K562 (cell line): ENCODE results near the gene DNAH17. TPM values are rescaled to one million over a fixed set of nuclear protein-coding genes. Genes with fewer than 3 reads are reported as not detected.

Source experiments
- ATAC-seq: fragments of 200-7000 bp; cut with Tn5 transposase; 3 replicates; pipeline ENCODE4 v1.9.1; 2020; ENCODE audit warnings: moderate library complexity
- BruUV-seq: library from RNA; stranded (reverse); fragments of 400-500 nt; replicated peaks from 2 replicates; lab custom pipeline; 2021; lab: Mats Ljungman, UMichigan
- CTCF ChIA-PET: fragments of 300-600 bp; formaldehyde crosslinking; extraction: SDS; loops from one replicate; lab custom pipeline; 2021; ENCODE audit warnings: low intra/inter-chr PET ratio; lab: Yijun Ruan, JAX
- POLR2A ChIA-PET: fragments of 300-600, 350-650 bp; sonication (Branson Sonifier 250); formaldehyde crosslinking; extraction: SDS; loops from one replicate; lab custom pipeline; 2021; ENCODE audit warnings: antibody characterized with exemption, inconsistent platforms; lab: Yijun Ruan, JAX
- DNase-seq, 4 experiments: peaks; one replicate each; pipeline versions ENCODE4 v3.0.0 to v3.0.0-alpha.2; 2011 to 2018; ENCODE audit warnings: low spot score in 3 of 4, mixed read lengths in 3 of 4; ENCODE audit errors: extremely low read depth in 1 of 4
- FAIRE-seq: peaks from 2 replicates; lab custom pipeline; 2011; peaks lifted over from hg19 to GRCh38; lab: Jason Lieb, UNC
- H2AFZ ChIP-seq: 2 replicates; pipeline ENCODE4 v1.6.0; 2011; ENCODE audit warnings: low read depth, low read length, control low read depth, inconsistent platforms
- H3K27ac ChIP-seq: fragments of 200-600 bp; 3 replicates; pipeline ENCODE4 v1.8.0; 2011; ENCODE audit warnings: low read depth, mild to moderate bottlenecking, control low read depth, inconsistent platforms, low read length, moderate library complexity, mixed read lengths; ENCODE audit errors: extremely low read depth
- H3K27me3 ChIP-seq, 2 experiments: fragments of 300-600 bp in 1 of 2; 2 replicates in 1 of 2; 3 replicates in 1 of 2; pipeline versions ENCODE4 v1.6.0 to v1.8.0; 2011; ENCODE audit warnings: inconsistent platforms in 2 of 2, low read length in 2 of 2, mild to moderate bottlenecking in 1 of 2, mixed read lengths in 1 of 2, moderate library complexity in 1 of 2; ENCODE audit not compliant: control insufficient read depth in 2 of 2, insufficient read depth in 2 of 2
- H3K36me3 ChIP-seq: fragments of 300-600 bp; 3 replicates; pipeline ENCODE4 v1.8.0; 2011; ENCODE audit warnings: mild to moderate bottlenecking, low read length, inconsistent platforms; ENCODE audit not compliant: control insufficient read depth, insufficient read depth
- H3K4me1 ChIP-seq, 2 experiments: fragments of 200-600 bp in 1 of 2; replicated peaks in 1 of 2; 2 replicates in 1 of 2; 3 replicates in 1 of 2; pipeline versions ENCODE4 v1.5.1 to v1.8.0; 2011; ENCODE audit warnings: inconsistent platforms in 2 of 2, low read length in 2 of 2, mild to moderate bottlenecking in 1 of 2, mixed read lengths in 1 of 2, moderate library complexity in 1 of 2; ENCODE audit not compliant: control insufficient read depth in 2 of 2, insufficient read depth in 2 of 2
- H3K4me2 ChIP-seq: 2 replicates; pipeline ENCODE4 v1.6.1; 2011; ENCODE audit warnings: low read length, control low read depth, inconsistent platforms, mixed read lengths; ENCODE audit not compliant: insufficient read depth
- H3K4me3 ChIP-seq: fragments of 200-600 bp; sonication (generic), shearing (Covaris generic); 2 replicates; pipeline ENCODE4 v1.5.1; 2016; ENCODE audit warnings: control low read depth, inconsistent platforms
- H3K79me2 ChIP-seq: fragments of 200-600 bp; 3 replicates; pipeline ENCODE4 v1.8.0; 2011; ENCODE audit warnings: low read length, inconsistent platforms; ENCODE audit not compliant: control insufficient read depth, insufficient read depth
- H3K9ac ChIP-seq, 2 experiments: 2 replicates each; pipeline versions ENCODE4 v1.6.0 to v1.6.1; 2011; ENCODE audit warnings: low read depth in 2 of 2, low read length in 2 of 2, control low read depth in 1 of 2, inconsistent platforms in 1 of 2, mild to moderate bottlenecking in 1 of 2, mixed read lengths in 1 of 2; ENCODE audit not compliant: insufficient read depth in 1 of 2
- H3K9me1 ChIP-seq: one replicate; pipeline ENCODE4 v1.6.0; 2011; ENCODE audit warnings: inconsistent platforms, mild to moderate bottlenecking, low read length, moderate library complexity; ENCODE audit not compliant: control insufficient read depth, insufficient read depth
- H3K9me3 ChIP-seq: replicated peaks from 2 replicates; pipeline ENCODE4 v1.5.1; 2011; ENCODE audit warnings: low read depth, low read length, inconsistent platforms; ENCODE audit not compliant: control insufficient read depth, insufficient read depth
- H4K20me1 ChIP-seq: replicated peaks from 2 replicates; pipeline ENCODE4 v1.6.1; 2011; ENCODE audit warnings: low read length, inconsistent platforms, mixed read lengths; ENCODE audit not compliant: control insufficient read depth, insufficient read depth
- DIDO1 ChIP-seq: fragments of 450-650 bp; IDR thresholded peaks from 2 replicates; pipeline ENCODE4 v1.6.1; 2016; ENCODE audit warnings: low read depth, missing biosample characterization, missing genetic modification characterization
- MECOM ChIP-seq: fragments of 250-450 bp; sonication (Bioruptor Pico); IDR thresholded peaks from 2 replicates; pipeline ENCODE4 v1.8.0; 2022; ENCODE audit warnings: inconsistent platforms
- RB1 ChIP-seq: fragments of 450-650 bp; IDR thresholded peaks from 2 replicates; pipeline ENCODE4 v1.6.1; 2017; ENCODE audit warnings: low read depth, mild to moderate bottlenecking
- WGBS: fragments of 100-300 bp; shearing (Covaris generic); methylation state at CpG from one replicate; pipeline ENCODE4 v1.1.6; 2016; ENCODE audit warnings: low coverage, mixed read lengths; ENCODE audit not compliant: insufficient coverage; ENCODE audit errors: missing lambda C conversion rate; 5-methylcytosine and 5-hydroxymethylcytosine counted together
- in situ Hi-C: fragments of 300-500 bp; cut with MboI; formaldehyde crosslinking; loops from 4 replicates; pipeline ENCODE4 v1.15.0; 2018; ENCODE audit warnings: inconsistent platforms, mixed read lengths
- intact Hi-C: fragments of 100-400 bp; cut with micrococcal nuclease; formaldehyde crosslinking; loops from 2 replicates; pipeline ENCODE4 v1.14.2; 2022
- polyA plus RNA-seq, 8 experiments: library from polyadenylated mRNA; depleted of rRNA in 4 of 8; stranded (reverse) in 5 of 8; unstranded in 3 of 8; fragments of >200 nt; fragmentation: Nextera tagmentation in 2 of 8; fragmentation: Illumina TruSeq in 1 of 8; extraction: Ambion mirVana in 2 of 8; extraction: Trizol in 1 of 8; gene quantifications; 2 replicates each; pipeline versions ENCODE4 v1.2.1 to v1.2.3, GENCODE V29; 2011 to 2014; ENCODE audit warnings: inconsistent platforms in 1 of 8, missing spikeins in 1 of 8
- total RNA-seq, 7 experiments: library from RNA; depleted of rRNA in 6 of 7; stranded (reverse); fragments of >200 nt in 6 of 7; fragmentation: Illumina TruSeq in 2 of 7; extraction: Trizol in 2 of 7; gene quantifications; 2 replicates each; pipeline versions ENCODE4 v1.2.1 to v1.2.3, GENCODE V29; 2011 to 2021; ENCODE audit warnings: low replicate concordance in 1 of 7
- TF ChIP-seq, protein P1 (sequence below): sonication (generic); formaldehyde crosslinking; IDR thresholded peaks from 2 replicates; pipeline ENCODE4 v1.8.1; 2023; ENCODE audit warnings: mild to moderate bottlenecking, missing genetic modification reagents

DNAH17 gene
- total and polyA plus RNA-seq, 9 of the 15 experiments (the other 6 are each of a cell fraction or from before 2014, with no cell fraction given), result under 0.01 to 0.06 (median 0.03) TPM; not detected in 5

DNA sequence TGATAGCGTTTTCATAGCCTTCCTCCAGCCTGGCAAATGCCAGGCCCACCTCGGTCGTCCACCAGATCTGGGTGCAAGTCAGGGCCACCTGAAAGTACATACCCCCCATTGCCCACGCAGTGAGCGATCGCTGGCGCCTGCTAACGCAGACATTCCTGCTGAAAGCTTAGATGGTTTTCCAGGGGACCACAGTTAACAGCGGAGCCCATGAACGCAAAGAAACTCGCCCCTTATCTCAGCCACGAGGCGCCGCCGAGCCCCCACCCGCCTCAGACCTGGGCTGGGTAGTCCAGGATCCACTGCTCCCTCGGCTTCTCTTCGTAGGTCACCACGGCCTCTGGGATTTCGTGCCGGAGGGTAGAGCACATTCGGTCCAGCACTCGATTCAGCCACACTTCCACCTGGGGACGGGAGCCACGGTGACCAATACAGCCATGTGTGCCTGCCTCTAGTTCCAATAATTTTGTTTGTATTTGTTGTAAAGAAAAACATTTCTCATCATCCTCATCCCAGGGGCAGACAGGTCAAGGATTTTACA, 74.5 kb downstream of the DNAH17 start:
- peaks cover 0 to 5% of the 10 kb centered on the region in 2 experiments; a peak in 1 of 5 replicates for H3K4me1 ChIP-seq
- in situ Hi-C loops (no loop called here), intact Hi-C loops (no loop called here)
- no peaks in the 10 kb centered on the region for H3K9me1 ChIP-seq
- 0% methylated on average over 25 of the region's 25 CpGs for WGBS
- no peaks in the 10 kb centered on the region for H3K79me2 ChIP-seq
- no peaks in the 10 kb centered on the region for H3K9me3 ChIP-seq
- H3K9ac ChIP-seq, result peak overlapping the region in 1 of 2 experiments; percentile 66; a peak in 1 of 4 replicates
- BruUV-seq, result no TSS peak
- H3K27me3 ChIP-seq, result peaks cover 60 to 84% of the 10 kb centered on the region in 2 experiments; a peak in 4 of 5 replicates
- POLR2A ChIA-PET, result interaction anchor here (0.8 kb wide), 1 partner anchor 13 kb away, joined by 3 read pairs; no protein-coding TSS in a partner anchor
- CTCF ChIA-PET, result interaction anchor here (0.6 kb wide), 1 partner anchor 10 kb away, joined by 5 read pairs; no protein-coding TSS in a partner anchor
- H3K36me3 ChIP-seq, result no peaks in the 10 kb centered on the region
- no peak for TF ChIP-seq DIDO1 (tag)
- TF ChIP-seq, protein P1, sequence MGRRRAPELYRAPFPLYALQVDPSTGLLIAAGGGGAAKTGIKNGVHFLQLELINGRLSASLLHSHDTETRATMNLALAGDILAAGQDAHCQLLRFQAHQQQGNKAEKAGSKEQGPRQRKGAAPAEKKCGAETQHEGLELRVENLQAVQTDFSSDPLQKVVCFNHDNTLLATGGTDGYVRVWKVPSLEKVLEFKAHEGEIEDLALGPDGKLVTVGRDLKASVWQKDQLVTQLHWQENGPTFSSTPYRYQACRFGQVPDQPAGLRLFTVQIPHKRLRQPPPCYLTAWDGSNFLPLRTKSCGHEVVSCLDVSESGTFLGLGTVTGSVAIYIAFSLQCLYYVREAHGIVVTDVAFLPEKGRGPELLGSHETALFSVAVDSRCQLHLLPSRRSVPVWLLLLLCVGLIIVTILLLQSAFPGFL (CRISPR knock-in tag), result no peak
- no peak for TF ChIP-seq RB1
- no peak for TF ChIP-seq MECOM
- TF ChIP-seq, all 486 proteins: peak for 0
- no peak overlapping the region for H3K4me3 ChIP-seq
- no peaks in the 10 kb centered on the region; the same call in none of the 2 replicates for H4K20me1 ChIP-seq
- no peak for ATAC-seq
- no peak for DNase-seq
- H3K4me2 ChIP-seq, result no peak overlapping the region
- H3K27ac ChIP-seq, result no peak overlapping the region
- H2AFZ ChIP-seq, result no peak overlapping the region
- FAIRE-seq, result no peak
